LNCaP clone FGC (cell line): Measurements from ENCODE around the gene C5.

Experiments
- DNase-seq: peaks from one replicate; pipeline ENCODE4 v3.0.0-alpha.2; 2011; ENCODE audit warnings: low read depth
- H3K4me3 ChIP-seq: 2 replicates; pipeline ENCODE4 v1.5.1; 2011; ENCODE audit warnings: mild to moderate bottlenecking, low read depth, low read length, control low read depth
- CTCF ChIP-seq: IDR thresholded peaks from 2 replicates; pipeline ENCODE4 v1.5.1; 2012; ENCODE audit warnings: mild to moderate bottlenecking; ENCODE audit not compliant: control insufficient read depth, insufficient read depth; ENCODE audit errors: extremely low read depth

The C5 gene

GRCh38 chr9:120940573-120940972 lies 109.5 kb downstream of the C5 start:
- no peak for DNase-seq

GRCh38 chr9:120938851-120939250 lies 111.2 kb downstream of the C5 start:
- TF ChIP-seq CTCF = no peak

More at GRCh38 chr9:120940573-120940972, 109.5 kb downstream of the C5 start:
- no peak for TF ChIP-seq CTCF
- no peak overlapping the region for H3K4me3 ChIP-seq

GRCh38 chr9:120937596-120937995 lies 112.5 kb downstream of the C5 start:
- H3K4me3 ChIP-seq = no peak overlapping the region
- no peak for TF ChIP-seq CTCF
- no peak for DNase-seq

More at GRCh38 chr9:120938851-120939250, 111.2 kb downstream of the C5 start:
- H3K4me3 ChIP-seq = no peak overlapping the region
- DNase-seq = no peak

GRCh38 chr9:120937127-120937526 lies 112.9 kb downstream of the C5 start:
- H3K4me3 ChIP-seq = no peak overlapping the region
- TF ChIP-seq CTCF = no peak
- DNase-seq = no peak

GRCh38 chr9:120936764-120937122 lies 113.3 kb downstream of the C5 start:
- TF ChIP-seq CTCF = no peak
- no peak overlapping the region for H3K4me3 ChIP-seq
- no peak for DNase-seq

- peak; percentile 61 for DNase-seq
- H3K4me3 ChIP-seq = no peak overlapping the region
- peak; percentile 95 for TF ChIP-seq CTCF
Observed at GRCh38 chr9:120936011-120936763, 113.9 kb downstream of the C5 start.

GRCh38 chr9:120935383-120935857 lies 114.7 kb downstream of the C5 start:
- TF ChIP-seq CTCF = no peak
- H3K4me3 ChIP-seq = no peak overlapping the region
- peak; percentile 94 for DNase-seq
